ENCODE results near the gene ZBTB32. TPM values are rescaled to one million over a fixed set of nuclear protein-coding genes. Genes with fewer than 3 reads are reported as not detected.
A peak's percentile ranks its signal among the peaks of the same experiment; 100 is the strongest.

The ZBTB32 gene
- total and polyA plus RNA-seq, 11 donors, result 0.24 TPM; not detected in 10

DNA sequence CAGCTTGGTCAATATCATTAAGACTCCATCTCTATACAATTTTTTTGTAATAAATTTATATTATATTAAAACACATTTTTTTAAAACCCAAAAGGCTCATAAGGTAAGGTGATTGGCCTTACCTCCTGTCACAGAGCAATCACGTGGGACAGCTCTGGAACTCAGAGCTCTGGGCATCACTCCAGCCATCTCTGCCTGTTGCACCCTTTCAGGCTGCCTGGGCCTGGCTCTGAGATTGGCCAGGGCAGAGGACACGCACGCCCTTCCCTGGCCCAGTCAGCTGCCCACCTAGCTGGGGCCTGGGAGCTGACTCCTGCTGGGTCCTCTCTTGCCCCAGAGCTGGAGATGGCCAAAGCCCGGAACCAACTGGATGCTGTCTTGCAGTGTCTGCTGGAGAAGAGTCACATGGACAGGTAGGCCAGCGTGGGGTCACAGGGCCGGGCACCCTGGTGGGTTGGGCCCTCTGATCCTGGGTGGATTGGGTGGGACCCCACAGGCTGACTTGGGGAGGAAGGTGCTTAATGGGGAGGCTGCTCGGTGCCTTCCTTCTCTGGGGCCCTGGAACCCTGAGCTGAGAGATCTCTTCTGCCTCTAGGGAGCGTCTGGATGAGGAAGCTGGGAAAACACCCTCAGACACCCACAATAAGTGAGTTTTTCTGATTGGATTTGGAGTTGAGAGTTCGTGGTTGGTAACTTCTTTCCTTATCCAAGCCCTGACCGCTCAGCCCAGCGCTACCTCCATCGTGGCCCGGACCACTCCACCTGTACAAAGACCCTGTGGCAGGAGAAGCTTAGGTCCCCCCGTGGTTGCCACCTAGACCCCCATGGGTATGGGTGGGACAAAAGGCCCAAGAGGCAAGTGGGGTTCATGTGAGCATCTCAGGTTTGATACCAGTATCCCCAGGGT is 47.7 kb downstream of the ZBTB32 start:
- Histone ChIP-seq H3K4me3 (no peak overlapping the region), H3K4me1 (peaks cover 0 to 58% (median 39%) of the 10 kb centered on the region in 12 donors), H3K27me3 (no peaks in the 10 kb centered on the region), H3K27ac (peak overlapping the region in 8 of 12 donors; percentile 7 to 99 (median 20)), H3K36me3 (peaks cover 0 to 33% (median 21%) of the 10 kb centered on the region in 9 donors), H3K9me3 (no peaks in the 10 kb centered on the region)
- TF ChIP-seq POLR2A (IDR thresholded peaks at IDR 0.05), result no peak
- TF ChIP-seq, protein P1, sequence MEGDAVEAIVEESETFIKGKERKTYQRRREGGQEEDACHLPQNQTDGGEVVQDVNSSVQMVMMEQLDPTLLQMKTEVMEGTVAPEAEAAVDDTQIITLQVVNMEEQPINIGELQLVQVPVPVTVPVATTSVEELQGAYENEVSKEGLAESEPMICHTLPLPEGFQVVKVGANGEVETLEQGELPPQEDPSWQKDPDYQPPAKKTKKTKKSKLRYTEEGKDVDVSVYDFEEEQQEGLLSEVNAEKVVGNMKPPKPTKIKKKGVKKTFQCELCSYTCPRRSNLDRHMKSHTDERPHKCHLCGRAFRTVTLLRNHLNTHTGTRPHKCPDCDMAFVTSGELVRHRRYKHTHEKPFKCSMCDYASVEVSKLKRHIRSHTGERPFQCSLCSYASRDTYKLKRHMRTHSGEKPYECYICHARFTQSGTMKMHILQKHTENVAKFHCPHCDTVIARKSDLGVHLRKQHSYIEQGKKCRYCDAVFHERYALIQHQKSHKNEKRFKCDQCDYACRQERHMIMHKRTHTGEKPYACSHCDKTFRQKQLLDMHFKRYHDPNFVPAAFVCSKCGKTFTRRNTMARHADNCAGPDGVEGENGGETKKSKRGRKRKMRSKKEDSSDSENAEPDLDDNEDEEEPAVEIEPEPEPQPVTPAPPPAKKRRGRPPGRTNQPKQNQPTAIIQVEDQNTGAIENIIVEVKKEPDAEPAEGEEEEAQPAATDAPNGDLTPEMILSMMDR (IDR thresholded peaks at IDR 0.05), result no peak
- 78 to 88% (median 85%) methylated on average over 11 to 14 of the region's 14 CpGs for WGBS, 4 donors
- intact Hi-C loops (cut with DNase I), result loop anchor here in 1 of 10 donors (10.0 kb wide), 1 partner anchor 393 kb away; the partner anchor contains the start of gene CAPNS1
- ATAC-seq (no peak), DNase-seq (peak in 3 of 5 donors; percentile 59 to 79 (median 74))

DNA sequence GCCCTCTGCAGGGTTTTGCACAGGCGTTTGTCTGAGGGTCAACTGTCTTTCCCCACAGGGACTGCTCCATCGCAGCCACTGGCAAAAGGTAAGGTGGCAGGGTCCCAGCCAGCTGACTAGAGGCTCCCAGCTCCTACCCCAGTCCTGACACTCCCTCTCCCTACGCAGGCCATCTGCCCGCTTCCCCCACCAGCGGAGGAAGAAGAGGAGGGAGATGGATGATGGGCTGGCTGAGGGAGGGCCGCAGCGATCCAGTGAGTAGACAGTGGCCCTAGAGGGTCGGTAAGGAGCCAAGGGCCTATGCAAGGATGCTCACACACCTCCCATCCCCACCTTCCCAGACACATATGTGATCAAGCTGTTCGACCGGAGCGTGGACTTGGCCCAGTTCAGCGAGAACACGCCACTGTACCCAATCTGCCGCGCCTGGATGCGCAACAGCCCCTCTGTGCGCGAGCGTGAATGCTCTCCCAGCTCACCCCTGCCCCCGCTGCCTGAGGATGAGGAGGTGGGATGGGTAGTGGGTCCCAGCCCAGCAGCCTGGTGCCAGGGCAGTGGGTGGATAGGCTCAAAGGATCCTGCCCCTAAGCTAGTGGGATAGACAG is 48.5 kb downstream of the ZBTB32 start:
- Histone ChIP-seq H3K4me3 (no peak overlapping the region), H3K27me3 (no peaks in the 10 kb centered on the region), H3K27ac (peak overlapping the region in 3 of 12 donors; percentile 7 to 99 (median 99)), H3K4me1 (peaks cover 0 to 60% (median 41%) of the 10 kb centered on the region in 12 donors), H3K9me3 (no peaks in the 10 kb centered on the region), H3K36me3 (peaks cover 0 to 33% (median 21%) of the 10 kb centered on the region in 9 donors)
- intact Hi-C loops (cut with DNase I), result loop anchor here in 1 of 10 donors (10.0 kb wide), 1 partner anchor 392 kb away; the partner anchor contains the start of gene CAPNS1
- 94 to 97% (median 95%) methylated on average over 19 to 20 of the region's 20 CpGs for WGBS, 4 donors
- DNase-seq (peak in 1 of 5 donors; percentile 31), ATAC-seq (no peak)
- TF ChIP-seq POLR2A (IDR thresholded peaks at IDR 0.05), result no peak
- TF ChIP-seq, protein P1 (IDR thresholded peaks at IDR 0.05), result no peak

DNA sequence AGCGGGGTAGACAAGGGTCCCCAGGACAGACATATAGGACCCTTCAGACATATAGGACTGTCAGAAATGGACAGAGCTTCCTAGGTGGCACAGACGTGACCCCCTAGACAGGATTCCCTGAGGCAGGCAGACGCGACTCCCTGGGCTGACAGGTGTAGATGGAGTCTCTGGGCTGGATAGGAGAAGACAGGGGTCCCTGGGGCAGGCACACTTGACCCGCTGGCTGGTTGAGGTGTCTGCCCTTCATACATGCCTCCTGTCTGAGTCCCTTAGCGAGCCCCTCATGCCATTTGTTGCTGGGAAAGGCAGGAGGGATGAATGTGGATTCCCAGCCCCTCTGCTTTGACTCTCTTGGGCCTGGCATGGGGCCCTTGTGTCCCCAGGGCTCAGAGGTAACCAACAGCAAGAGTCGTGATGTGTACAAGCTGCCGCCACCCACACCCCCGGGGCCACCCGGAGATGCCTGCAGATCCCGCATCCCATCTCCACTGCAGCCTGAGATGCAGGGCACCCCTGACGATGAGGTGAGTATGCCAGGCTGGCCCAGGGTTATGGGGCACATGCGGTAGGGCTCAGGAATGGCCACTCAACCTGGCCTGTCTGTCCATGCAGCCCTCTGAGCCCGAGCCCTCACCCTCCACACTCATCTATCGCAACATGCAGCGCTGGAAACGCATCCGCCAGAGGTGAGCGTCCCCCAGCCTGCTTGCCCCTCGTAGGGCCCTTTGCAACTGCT is 49.4 kb downstream of the ZBTB32 start:
- ATAC-seq (no peak), DNase-seq (peak in 1 of 5 donors; percentile 42)
- H3K4me1 ChIP-seq, result peaks cover 2 to 60% (median 43%) of the 10 kb centered on the region in 12 donors
- no peak overlapping the region for H3K4me3 ChIP-seq
- intact Hi-C loops (cut with DNase I), result loop anchor here in 1 of 10 donors (10.0 kb wide), 1 partner anchor 391 kb away; the partner anchor contains the start of gene CAPNS1
- TF ChIP-seq, protein P1 (IDR thresholded peaks at IDR 0.05), result no peak
- no peak for TF ChIP-seq POLR2A (IDR thresholded peaks at IDR 0.05)
- no peaks in the 10 kb centered on the region for H3K9me3 ChIP-seq
- peak overlapping the region in 5 of 12 donors; percentile 94 to 100 (median 99) for H3K27ac ChIP-seq
- no peaks in the 10 kb centered on the region for H3K27me3 ChIP-seq
- H3K36me3 ChIP-seq, result peaks cover 0 to 33% (median 21%) of the 10 kb centered on the region in 9 donors
- 81 to 93% (median 91%) methylated on average over 12 to 20 of the region's 20 CpGs for WGBS, 4 donors

Measured in heart left ventricle (tissue), 16 donors.